H9 (cell line): ENCODE data around the gene TASOR2. TPM values are rescaled to one million over a fixed set of nuclear protein-coding genes. Genes with fewer than 3 reads are reported as not detected.

Experiments
- DNase-seq: peaks from one replicate; pipeline ENCODE4 v3.0.0-alpha.2; 2017
- H2AFZ ChIP-seq: one replicate; pipeline ENCODE4 v1.6.1; 2013; ENCODE audit warnings: mild to moderate bottlenecking, low read length, control low read depth, moderate library complexity
- H2AK5ac ChIP-seq: 2 replicates; pipeline ENCODE4 v1.6.1; 2013; ENCODE audit warnings: low read length, control low read depth, mixed read lengths; ENCODE audit not compliant: insufficient read length
- H2BK120ac ChIP-seq: one replicate; pipeline ENCODE4 v1.6.1; 2013; ENCODE audit warnings: low read depth, mild to moderate bottlenecking, low read length, control low read depth, inconsistent platforms; ENCODE audit not compliant: poor library complexity, severe bottlenecking
- H2BK12ac ChIP-seq: 2 replicates; pipeline ENCODE4 v1.6.1; 2013; ENCODE audit warnings: low read length, control low read depth, mixed read lengths, low read depth; ENCODE audit not compliant: insufficient read length
- H2BK15ac ChIP-seq: 2 replicates; pipeline ENCODE4 v1.6.1; 2013; ENCODE audit warnings: low read depth, low read length, control low read depth
- H2BK20ac ChIP-seq: one replicate; pipeline ENCODE4 v1.6.1; 2013; ENCODE audit warnings: low read depth, mild to moderate bottlenecking, low read length, control low read depth, inconsistent platforms; ENCODE audit not compliant: poor library complexity, severe bottlenecking
- H2BK5ac ChIP-seq: 2 replicates; pipeline ENCODE4 v1.6.1; 2013; ENCODE audit warnings: low read length, control low read depth, mixed read lengths; ENCODE audit not compliant: insufficient read length
- H3K14ac ChIP-seq: 2 replicates; pipeline ENCODE4 v1.6.1; 2013; ENCODE audit warnings: low read length, control low read depth; ENCODE audit not compliant: insufficient read depth
- H3K18ac ChIP-seq: 2 replicates; pipeline ENCODE4 v1.6.1; 2013; ENCODE audit warnings: low read depth, mild to moderate bottlenecking, mixed read lengths, low read length, control low read depth; ENCODE audit not compliant: insufficient read length
- H3K23ac ChIP-seq: 2 replicates; pipeline ENCODE4 v1.6.1; 2013; ENCODE audit warnings: low read length, control low read depth, mixed read lengths, low read depth; ENCODE audit not compliant: insufficient read length
- H3K23me2 ChIP-seq: 2 replicates; pipeline ENCODE4 v1.6.1; 2013; ENCODE audit warnings: low read depth, mild to moderate bottlenecking, mixed read lengths, low read length, control low read depth; ENCODE audit not compliant: insufficient read length, poor library complexity, severe bottlenecking
- H3K27ac ChIP-seq: 2 replicates; pipeline ENCODE4 v1.5.1; 2013; ENCODE audit warnings: low read length, control low read depth, mixed read lengths, low read depth; ENCODE audit not compliant: insufficient read length
- H3K27me3 ChIP-seq: 2 replicates; pipeline ENCODE4 v1.6.1; 2013; ENCODE audit warnings: low read length, control low read depth, inconsistent platforms; ENCODE audit not compliant: insufficient read depth
- H3K4ac ChIP-seq: 2 replicates; pipeline ENCODE4 v1.6.1; 2013; ENCODE audit warnings: low read depth, mild to moderate bottlenecking, control low read depth, inconsistent platforms, low read length, moderate library complexity
- H3K4me1 ChIP-seq: 2 replicates; pipeline ENCODE4 v1.6.1; 2013; ENCODE audit warnings: low read length, control low read depth, inconsistent platforms; ENCODE audit not compliant: insufficient read depth
- H3K4me2 ChIP-seq: 2 replicates; pipeline ENCODE4 v1.6.1; 2013; ENCODE audit warnings: low read length, control low read depth, mixed read lengths; ENCODE audit not compliant: insufficient read length, insufficient read depth
- H3K56ac ChIP-seq: 2 replicates; pipeline ENCODE4 v1.6.1; 2013; ENCODE audit warnings: low read depth, mild to moderate bottlenecking, mixed read lengths, low read length, control low read depth; ENCODE audit not compliant: insufficient read length
- H3K79me1 ChIP-seq: 2 replicates; pipeline ENCODE4 v1.6.1; 2013; ENCODE audit warnings: low read depth, mild to moderate bottlenecking, moderate library complexity, low read length, control low read depth, inconsistent platforms; ENCODE audit not compliant: insufficient read depth, poor library complexity, severe bottlenecking
- H3K79me2 ChIP-seq: 2 replicates; pipeline ENCODE4 v1.6.1; 2013; ENCODE audit warnings: low read length, control low read depth, inconsistent platforms; ENCODE audit not compliant: insufficient read depth
- H3K9ac ChIP-seq: 2 replicates; pipeline ENCODE4 v1.6.1; 2013; ENCODE audit warnings: low read length, control low read depth, mixed read lengths; ENCODE audit not compliant: insufficient read length; ENCODE audit errors: extremely low read depth
- H3K9me3 ChIP-seq: one replicate; pipeline ENCODE4 v1.6.1; 2013; ENCODE audit warnings: low read depth, low read length, inconsistent platforms; ENCODE audit not compliant: control insufficient read depth
- H3T11ph ChIP-seq: one replicate; pipeline ENCODE4 v1.6.1; 2013; ENCODE audit warnings: mild to moderate bottlenecking, low read length, control low read depth, inconsistent platforms
- H4K20me1 ChIP-seq: one replicate; pipeline ENCODE4 v1.6.1; 2013; ENCODE audit not compliant: control insufficient read depth, insufficient read length, insufficient read depth
- H4K5ac ChIP-seq: 2 replicates; pipeline ENCODE4 v1.6.1; 2013; ENCODE audit warnings: low read depth, mild to moderate bottlenecking, mixed read lengths, low read length, control low read depth; ENCODE audit not compliant: insufficient read length
- H4K8ac ChIP-seq: replicated peaks from 2 replicates; pipeline ENCODE4 v1.6.1; 2013; ENCODE audit warnings: low read length, control low read depth, mixed read lengths, low read depth; ENCODE audit not compliant: insufficient read length
- H4K91ac ChIP-seq: 2 replicates; pipeline ENCODE4 v1.6.1; 2013; ENCODE audit warnings: low read depth, mild to moderate bottlenecking, moderate library complexity, mixed read lengths, low read length, control low read depth; ENCODE audit not compliant: insufficient read length
- H3K27ac Mint-ChIP-seq, 3 experiments: 2 replicates in 2 of 3; 3 replicates in 1 of 3; pipeline ENCODE4 v1.8.0; 2020 to 2021; ENCODE audit warnings: mixed read lengths in 3 of 3, mild to moderate bottlenecking in 1 of 3, moderate library complexity in 1 of 3
- H3K27me3 Mint-ChIP-seq: 2 replicates; pipeline ENCODE4 v1.8.0; 2021; ENCODE audit warnings: low read depth, mild to moderate bottlenecking, moderate library complexity, mixed read lengths
- H3K36me3 Mint-ChIP-seq, 3 experiments: 2 replicates in 2 of 3; 3 replicates in 1 of 3; pipeline ENCODE4 v1.8.0; 2020 to 2021; ENCODE audit warnings: low read depth in 3 of 3, mixed read lengths in 3 of 3; ENCODE audit not compliant: insufficient read depth in 1 of 3
- H3K4me1 Mint-ChIP-seq, 2 experiments: 2 replicates each; pipeline ENCODE4 v1.8.0; 2020; ENCODE audit warnings: mixed read lengths in 2 of 2
- H3K4me3 Mint-ChIP-seq, 2 experiments: 2 replicates in 1 of 2; 3 replicates in 1 of 2; pipeline ENCODE4 v1.8.0; 2020 to 2021; ENCODE audit warnings: mild to moderate bottlenecking in 2 of 2, mixed read lengths in 2 of 2, moderate library complexity in 1 of 2
- H3K9me3 Mint-ChIP-seq, 2 experiments: 2 replicates in 1 of 2; 3 replicates in 1 of 2; pipeline ENCODE4 v1.8.0; 2020; ENCODE audit warnings: mild to moderate bottlenecking in 2 of 2, mixed read lengths in 2 of 2, moderate library complexity in 1 of 2
- CTCF ChIP-seq: fragments of 200-600 bp; sonication (generic); conservative IDR thresholded peaks from 3 replicates; pipeline ENCODE4 v1.8.0; 2021; ENCODE audit warnings: antibody characterized with exemption, mild to moderate bottlenecking
- WGBS: extraction: QIAGEN DNeasy Blood & Tissue Kit; methylation state at CpG from one replicate; pipeline ENCODE4 v1.1.7; 2013; ENCODE audit warnings: missing lambda C conversion rate, low lambda C conversion rate, mixed read lengths; ENCODE audit not compliant: insufficient read length; ENCODE audit errors: extremely low coverage; 5-methylcytosine and 5-hydroxymethylcytosine counted together
- total RNA-seq: library from RNA; stranded (reverse); gene quantifications from 2 replicates; pipeline ENCODE4 v1.2.1, GENCODE V29; 2021

TASOR2 gene
- total RNA-seq, 1 experiment from 2014 or later = 64.5 TPM

DNA sequence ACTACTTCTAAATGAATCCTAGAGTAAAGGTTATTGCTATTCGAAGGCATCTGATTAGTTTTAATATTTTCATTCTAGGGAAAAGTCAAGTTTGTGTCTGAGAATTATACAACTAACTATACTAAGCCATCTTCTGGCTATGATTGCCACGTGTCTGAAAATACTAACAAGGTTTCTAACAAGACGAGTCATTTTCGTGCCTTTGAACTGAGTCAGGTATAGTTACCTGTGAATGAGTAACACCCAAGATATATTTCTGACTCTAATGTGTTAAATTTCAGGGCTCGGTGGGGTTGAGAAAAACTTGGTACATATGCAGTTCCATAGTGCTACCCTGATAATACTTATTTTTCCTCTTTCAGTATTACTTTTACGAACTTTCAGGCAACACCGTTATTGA, 35.5 kb downstream of the TASOR2 start:
- no peaks in the 10 kb centered on the region for H3K27me3 Mint-ChIP-seq
- Histone ChIP-seq H3K27ac (no peak overlapping the region), H2BK120ac (no peak overlapping the region), H3T11ph (no peak overlapping the region), H3K23ac (no peak overlapping the region), H4K5ac (no peak overlapping the region), H3K79me2 (no peaks in the 10 kb centered on the region), H2BK20ac (no peak overlapping the region), H3K9ac (no peak overlapping the region), H2AFZ (no peak overlapping the region), H2AK5ac (no peak overlapping the region), H3K14ac (no peak overlapping the region), H3K4me1 (no peaks in the 10 kb centered on the region), H4K8ac (no peak overlapping the region), H4K91ac (no peak overlapping the region), H2BK12ac (no peak overlapping the region), H2BK5ac (no peak overlapping the region), H3K79me1 (peaks cover 2% of the 10 kb centered on the region), H4K20me1 (no peaks in the 10 kb centered on the region), H3K27me3 (no peaks in the 10 kb centered on the region), H3K9me3 (no peaks in the 10 kb centered on the region), H3K18ac (no peak overlapping the region), H3K4me2 (no peak overlapping the region), H3K23me2 (no peaks in the 10 kb centered on the region), H3K56ac (no peak overlapping the region), H3K4ac (no peak overlapping the region), H2BK15ac (no peak overlapping the region)
- H3K36me3 Mint-ChIP-seq = peaks cover 7 to 24% (median 8%) of the 10 kb centered on the region in 3 experiments; a peak in 6 of 7 replicates
- H3K27ac Mint-ChIP-seq = no peak overlapping the region
- no peak for TF ChIP-seq CTCF
- no peak overlapping the region for H3K4me3 Mint-ChIP-seq
- no CpG with 5 or more reads among the region's 7 CpGs for WGBS
- no peaks in the 10 kb centered on the region for H3K9me3 Mint-ChIP-seq
- no peaks in the 10 kb centered on the region for H3K4me1 Mint-ChIP-seq
- DNase-seq = no peak
